Endometrial microvascular endothelial cells (primary cell): ENCODE measurements around the gene SLFN12L. TPM values are rescaled to one million over a fixed set of nuclear protein-coding genes. Genes with fewer than 3 reads are reported as not detected.

Source experiments
- in situ Hi-C: cut with HindIII; loops from 2 replicates; pipeline ENCODE4 v1.10.0; 2017; ENCODE audit warnings: low sequenced_read_pairs, low pct_unique_long_range_greater_than_20kb; ENCODE audit errors: inconsistent ontology term
- total RNA-seq: library from RNA; depleted of rRNA; stranded (reverse); fragments of >200 nt; gene quantifications from one replicate; pipeline ENCODE4 v1.2.3, GENCODE V29; 2015; ENCODE audit errors: inconsistent ontology term

Gene SLFN12L
- total RNA-seq, 1 donor from 2014 or later: not detected

- in situ Hi-C loops: no loop called here
These were observed 84.3 kb downstream of the SLFN12L start for GRCh38 chr17:35453171-35453570.

GRCh38 chr17:35449371-35449931 is 88.0 kb downstream of the SLFN12L start:
- in situ Hi-C loops: no loop called here

- in situ Hi-C loops: no loop called here
These were observed 88.6 kb downstream of the SLFN12L start for GRCh38 chr17:35448899-35449227.

- in situ Hi-C loops: no loop called here
These were observed 89.1 kb downstream of the SLFN12L start, which contains the start of gene SLFN13 for GRCh38 chr17:35448214-35448898. Gene SLFN13 (minus strand): TSS chr17:35448766. CDS start chr17:35445680, 3,086 bp downstream.

GRCh38 chr17:35447499-35447898 is 90.0 kb downstream of the SLFN12L start:
- in situ Hi-C loops: no loop called here

- in situ Hi-C loops: no loop called here
These were observed 99.0 kb downstream of the SLFN12L start for GRCh38 chr17:35438433-35438832.

GRCh38 chr17:35433075-35433894 is 104.2 kb downstream of the SLFN12L start:
- in situ Hi-C loops: no loop called here

GRCh38 chr17:35432176-35433074 is 105.1 kb downstream of the SLFN12L start, which contains the start of gene SLFN12:
Gene SLFN12 (minus strand): TSS chr17:35432500. CDS start chr17:35423028, 9,472 bp downstream.
- in situ Hi-C loops: no loop called here

- in situ Hi-C loops: no loop called here
These were observed 107.8 kb downstream of the SLFN12L start for GRCh38 chr17:35429702-35430101.

- in situ Hi-C loops: no loop called here
These were observed 109.2 kb downstream of the SLFN12L start for GRCh38 chr17:35428229-35428628.

- in situ Hi-C loops: no loop called here
These were observed 113.7 kb downstream of the SLFN12L start for GRCh38 chr17:35423761-35424160.

Other genes starting within 250 kb of the SLFN12L start
- gene SLFN11, start 164.1 kb downstream of the SLFN12L start, total RNA-seq: 113 TPM
- 35.8 TPM for gene SLFN12, start 105.2 kb downstream of the SLFN12L start, total RNA-seq
- 5.1 TPM for gene SLFN13, start 88.9 kb downstream of the SLFN12L start, total RNA-seq
- not detected for gene SLFN14, start 23.1 kb upstream of the SLFN12L start, total RNA-seq
- gene PEX12, start 40.9 kb upstream of the SLFN12L start, total RNA-seq: 12.0 TPM
- gene AP2B1, start 49.6 kb upstream of the SLFN12L start, total RNA-seq: 115 TPM
- gene RASL10B, start 194.0 kb upstream of the SLFN12L start, total RNA-seq: under 0.01 TPM
- gene GAS2L2, start 215.6 kb upstream of the SLFN12L start, total RNA-seq: not detected
- gene C17orf50, start 223.2 kb upstream of the SLFN12L start, total RNA-seq: not detected